IMR-90 (cell line): ENCODE results near the gene DPF3. TPM values are rescaled to one million over a fixed set of nuclear protein-coding genes. Genes with fewer than 3 reads are reported as not detected.

Source experiments
- ATAC-seq: fragments of 200-7000 bp; cut with Tn5 transposase; 2 replicates; pipeline ENCODE4 v1.9.1; 2020; ENCODE audit warnings: low read depth, mild to moderate bottlenecking, moderate library complexity
- BruUV-seq: library from RNA; stranded (reverse); fragments of 400-500 nt; replicated peaks from 2 replicates; lab custom pipeline; 2021; lab: Mats Ljungman, UMichigan
- CTCF ChIA-PET: fragments of 300-600 bp; formaldehyde crosslinking; extraction: SDS; loops from one replicate; lab custom pipeline; 2021; ENCODE audit warnings: antibody characterized with exemption; lab: Yijun Ruan, JAX
- POLR2A ChIA-PET: fragments of 300-600 bp; sonication (Branson Sonifier 250); formaldehyde crosslinking; loops from one replicate; lab custom pipeline; 2022; ENCODE audit warnings: antibody characterized with exemption; ENCODE audit not compliant: unreplicated experiment; lab: Charles Lee
- DNase-seq: peaks from one replicate; pipeline ENCODE4 v3.0.0; 2013
- H2AFZ ChIP-seq: replicated peaks from 2 replicates; pipeline ENCODE3; 2013; ENCODE audit warnings: low read length, mild to moderate bottlenecking; ENCODE audit not compliant: poor library complexity
- H2AK5ac ChIP-seq: 2 replicates; pipeline ENCODE4 v1.6.1; 2013; ENCODE audit warnings: low read depth, low read length, inconsistent platforms
- H2AK9ac ChIP-seq: replicated peaks from 2 replicates; pipeline ENCODE3; 2013; ENCODE audit warnings: mild to moderate bottlenecking, low read depth, low read length, moderate library complexity; ENCODE audit not compliant: poor library complexity
- H2BK120ac ChIP-seq: 2 replicates; pipeline ENCODE4 v1.6.1; 2013; ENCODE audit warnings: low read depth, low read length, inconsistent platforms
- H2BK15ac ChIP-seq: 3 replicates; pipeline ENCODE4 v1.6.1; 2013; ENCODE audit warnings: low read depth, low read length, inconsistent platforms
- H2BK20ac ChIP-seq: 2 replicates; pipeline ENCODE4 v1.6.1; 2013; ENCODE audit warnings: low read depth, mild to moderate bottlenecking, inconsistent platforms, low read length, moderate library complexity
- H2BK5ac ChIP-seq: 2 replicates; pipeline ENCODE4 v1.6.1; 2013; ENCODE audit warnings: mild to moderate bottlenecking, low read depth, low read length, inconsistent platforms; ENCODE audit not compliant: poor library complexity, severe bottlenecking
- H3K14ac ChIP-seq: replicated peaks from 2 replicates; pipeline ENCODE4 v1.6.1; 2013; ENCODE audit warnings: low read depth, low read length, inconsistent platforms
- H3K18ac ChIP-seq: 2 replicates; pipeline ENCODE4 v1.6.1; 2013; ENCODE audit warnings: low read depth, low read length, control low read depth
- H3K23ac ChIP-seq: 2 replicates; pipeline ENCODE4 v1.6.1; 2013; ENCODE audit warnings: low read depth, low read length, inconsistent platforms
- H3K27ac ChIP-seq: 2 replicates; pipeline ENCODE4 v1.5.1; 2013; ENCODE audit warnings: mild to moderate bottlenecking, control low read depth, low read length; ENCODE audit not compliant: insufficient read depth
- H3K27me3 ChIP-seq: 2 replicates; pipeline ENCODE4 v1.6.1; 2013; ENCODE audit warnings: low read length; ENCODE audit not compliant: control insufficient read depth, insufficient read depth
- H3K36me3 ChIP-seq: 2 replicates; pipeline ENCODE4 v1.6.1; 2013; ENCODE audit warnings: low read length, mixed read lengths; ENCODE audit not compliant: control insufficient read depth, insufficient read depth
- H3K4ac ChIP-seq: 2 replicates; pipeline ENCODE4 v1.6.1; 2013; ENCODE audit warnings: low read depth, low read length, inconsistent platforms
- H3K4me1 ChIP-seq: 2 replicates; pipeline ENCODE4 v1.6.1; 2013; ENCODE audit warnings: low read length, mixed read lengths; ENCODE audit not compliant: control insufficient read depth, insufficient read depth
- H3K4me2 ChIP-seq: 2 replicates; pipeline ENCODE4 v1.6.1; 2013; ENCODE audit warnings: low read depth, mild to moderate bottlenecking, control low read depth, low read length, moderate library complexity
- H3K4me3 ChIP-seq: 2 replicates; pipeline ENCODE4 v1.5.1; 2013; ENCODE audit warnings: low read depth, mild to moderate bottlenecking, control low read depth, low read length, moderate library complexity; ENCODE audit not compliant: insufficient read depth
- H3K56ac ChIP-seq: 2 replicates; pipeline ENCODE4 v1.6.1; 2013; ENCODE audit warnings: low read length, inconsistent platforms; ENCODE audit not compliant: insufficient read depth; ENCODE audit errors: extremely low read depth
- H3K79me1 ChIP-seq, 2 experiments: 2 replicates each; pipeline ENCODE4 v1.6.1; 2013; ENCODE audit warnings: low read length in 2 of 2, inconsistent platforms in 1 of 2, low read depth in 1 of 2
- H3K9ac ChIP-seq: 2 replicates; pipeline ENCODE4 v1.6.1; 2013; ENCODE audit warnings: low read depth, low read length, control low read depth
- H3K9me1 ChIP-seq: 2 replicates; pipeline ENCODE4 v1.6.1; 2013; ENCODE audit warnings: low read length, inconsistent platforms; ENCODE audit not compliant: insufficient read depth
- H3K9me3 ChIP-seq: 2 replicates; pipeline ENCODE4 v1.6.1; 2013; ENCODE audit warnings: low read length; ENCODE audit not compliant: control insufficient read depth, insufficient read depth
- H4K20me1 ChIP-seq: 2 replicates; pipeline ENCODE4 v1.6.1; 2013; ENCODE audit warnings: low read length, inconsistent platforms; ENCODE audit not compliant: insufficient read depth
- H4K5ac ChIP-seq: 2 replicates; pipeline ENCODE4 v1.6.1; 2013; ENCODE audit warnings: mild to moderate bottlenecking, low read depth, low read length, control low read depth
- H4K8ac ChIP-seq, 2 experiments: 2 replicates each; pipeline ENCODE4 v1.6.1; 2013; ENCODE audit warnings: low read depth in 2 of 2, low read length in 2 of 2, control low read depth in 1 of 2, inconsistent platforms in 1 of 2
- H4K91ac ChIP-seq: 2 replicates; pipeline ENCODE4 v1.6.1; 2013; ENCODE audit warnings: low read depth, low read length, inconsistent platforms; ENCODE audit not compliant: insufficient read depth
- CHD1 ChIP-seq: IDR thresholded peaks from 2 replicates; pipeline ENCODE4 v1.6.1; 2012; ENCODE audit warnings: low read depth, low read length, improper control_type of control experiment
- POLR2A ChIP-seq: IDR thresholded peaks from 2 replicates; pipeline ENCODE4 v1.6.1; 2012; ENCODE audit warnings: mild to moderate bottlenecking, low read depth, low read length
- RCOR1 ChIP-seq: IDR thresholded peaks from 2 replicates; pipeline ENCODE4 v1.6.1; 2012; ENCODE audit warnings: mild to moderate bottlenecking, low read length, improper control_type of control experiment; ENCODE audit not compliant: insufficient replicate concordance
- WGBS, 2 experiments: methylation state at CpG; one replicate each; pipeline versions ENCODE4 v1.1.5 to v1.1.7; 2013; ENCODE audit warnings: missing lambda C conversion rate in 2 of 2; ENCODE audit not compliant: insufficient read length in 1 of 2; ENCODE audit errors: extremely low coverage in 2 of 2; 5-methylcytosine and 5-hydroxymethylcytosine counted together
- dilution Hi-C: fragments of 300-500 bp; cut with HindIII; formaldehyde crosslinking; loops from one replicate; pipeline ENCODE4 v1.14.3; 2018; ENCODE audit warnings: low sequenced_read_pairs; ENCODE audit not compliant: unreplicated experiment
- in situ Hi-C: fragments of 300-500 bp; cut with MboI; formaldehyde crosslinking; loops from 3 replicates; pipeline ENCODE4 v1.14.3; 2019; ENCODE audit warnings: low sequenced_read_pairs, inconsistent platforms, mixed read lengths
- intact Hi-C: fragments of 100-400 bp; cut with micrococcal nuclease; formaldehyde crosslinking; loops from 2 replicates; pipeline ENCODE4 v1.10.0; 2022
- polyA plus RNA-seq, 3 experiments: library from polyadenylated mRNA; depleted of rRNA; stranded (reverse); fragments of >200 nt; gene quantifications; 2 replicates each; pipeline ENCODE4 v1.2.3, GENCODE V29; 2012; ENCODE audit warnings: low replicate concordance in 1 of 3
- total RNA-seq: library from RNA; depleted of rRNA; stranded (reverse); fragments of >200 nt; gene quantifications from 2 replicates; pipeline ENCODE4 v1.2.3, GENCODE V29; 2012
- TF ChIP-seq, protein P1 (sequence below): fragments of 150-350 bp; IDR thresholded peaks from 2 replicates; pipeline ENCODE4 v1.6.1; 2016; ENCODE audit warnings: low read depth, mild to moderate bottlenecking, low read length, moderate library complexity, borderline replicate concordance

The DPF3 gene
- total and polyA plus RNA-seq, 2 of the 4 experiments (the other 2 are of a cell fraction) = 30.5 to 32.8 TPM

DNA sequence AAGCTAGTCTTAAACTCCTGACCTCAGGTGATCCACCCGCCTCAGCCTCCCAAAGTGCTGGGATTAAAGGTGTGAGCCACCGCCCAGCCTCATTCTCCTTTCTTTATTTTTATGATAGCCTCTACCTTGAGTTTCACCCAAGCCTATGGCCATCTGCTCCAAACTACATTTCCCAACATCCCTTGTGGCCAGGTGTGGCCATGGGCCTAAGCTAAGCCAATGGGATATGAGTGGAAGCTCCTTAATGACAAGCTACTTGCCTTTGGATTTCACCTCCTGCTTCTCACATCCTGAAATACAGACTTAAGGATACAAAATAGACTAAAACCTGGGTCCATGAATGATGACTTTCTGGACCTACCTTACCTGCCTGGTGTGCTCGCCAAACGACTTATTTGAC is 46.2 kb downstream of the DPF3 start:
- H4K20me1 ChIP-seq = peaks cover 21% of the 10 kb centered on the region
- ATAC-seq (no peak), DNase-seq (no peak)
- no peak overlapping the region for H3K27ac ChIP-seq
- no peaks in the 10 kb centered on the region for H3K9me3 ChIP-seq
- dilution Hi-C loops (no loop called here), in situ Hi-C loops (no loop called here), intact Hi-C loops (no loop called here)
- H3K9ac ChIP-seq = no peak overlapping the region
- H3K18ac ChIP-seq = no peak overlapping the region
- H3K36me3 ChIP-seq = 0 out of 2 replicates have a peak, but pooled peaks cover 2% of the 10 kb centered on the region
- peaks cover 43 to 72% of the 10 kb centered on the region in 2 experiments for H3K79me1 ChIP-seq
- no peaks in the 10 kb centered on the region for H3K4me1 ChIP-seq
- H3K27me3 ChIP-seq = no peaks in the 10 kb centered on the region
- no peak overlapping the region for H2BK120ac ChIP-seq
- no peak overlapping the region for H3K4me2 ChIP-seq
- H3K14ac ChIP-seq = no peak overlapping the region
- H4K91ac ChIP-seq = no peak overlapping the region
- no peak overlapping the region for H2BK5ac ChIP-seq
- no peak overlapping the region for H3K23ac ChIP-seq
- no peak overlapping the region for H2AK9ac ChIP-seq
- no TSS peak for BruUV-seq
- peaks cover 8% of the 10 kb centered on the region; the same call in 1 of the 2 replicates for H3K9me1 ChIP-seq
- CTCF ChIA-PET = interaction anchor here (0.7 kb wide), 1 partner anchor 325 kb away, joined by 3 read pairs; no protein-coding TSS in a partner anchor
- H3K4ac ChIP-seq = no peak overlapping the region
- POLR2A ChIA-PET = no interaction called here
- no peak overlapping the region for H2BK20ac ChIP-seq
- H2AFZ ChIP-seq = no peak overlapping the region
- H3K56ac ChIP-seq = no peak overlapping the region
- no peak overlapping the region for H3K4me3 ChIP-seq
- H4K8ac ChIP-seq = no peak overlapping the region
- 100% methylated on average over 2 of the region's 4 CpGs; no CpG with 5 or more reads in 1 of the 2 experiments for WGBS, 2 experiments
- no peak overlapping the region for H4K5ac ChIP-seq
- H2AK5ac ChIP-seq = no peak overlapping the region
- no peak overlapping the region for H2BK15ac ChIP-seq
- TF ChIP-seq POLR2A = no peak
- no peak for TF ChIP-seq RCOR1
- TF ChIP-seq, protein P1, sequence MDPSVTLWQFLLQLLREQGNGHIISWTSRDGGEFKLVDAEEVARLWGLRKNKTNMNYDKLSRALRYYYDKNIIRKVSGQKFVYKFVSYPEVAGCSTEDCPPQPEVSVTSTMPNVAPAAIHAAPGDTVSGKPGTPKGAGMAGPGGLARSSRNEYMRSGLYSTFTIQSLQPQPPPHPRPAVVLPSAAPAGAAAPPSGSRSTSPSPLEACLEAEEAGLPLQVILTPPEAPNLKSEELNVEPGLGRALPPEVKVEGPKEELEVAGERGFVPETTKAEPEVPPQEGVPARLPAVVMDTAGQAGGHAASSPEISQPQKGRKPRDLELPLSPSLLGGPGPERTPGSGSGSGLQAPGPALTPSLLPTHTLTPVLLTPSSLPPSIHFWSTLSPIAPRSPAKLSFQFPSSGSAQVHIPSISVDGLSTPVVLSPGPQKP = no peak
- TF ChIP-seq CHD1 = no peak
